Neural cell (in vitro differentiated cells): Measurements from ENCODE around the gene GPLD1. TPM values are rescaled to one million over a fixed set of nuclear protein-coding genes. Genes with fewer than 3 reads are reported as not detected.
"Not testable (repeated sequence)": the region's sequence is repeated elsewhere in the genome, so short reads cannot be mapped to it uniquely, and the experiment has no call there.

Source experiments
- H2AFZ ChIP-seq: fragments of 200-600, 300-800 bp; sonication (generic), shearing (Covaris generic); 2 replicates; pipeline ENCODE4 v1.6.0; 2014; ENCODE audit warnings: low read depth, mild to moderate bottlenecking, antibody characterized with exemption, low read length, moderate library complexity
- H3F3A ChIP-seq: fragments of 200-600 bp; shearing (Covaris generic); 2 replicates; pipeline ENCODE4 v1.6.1; 2016; ENCODE audit warnings: mild to moderate bottlenecking, moderate library complexity, mixed read lengths, antibody characterized with exemption, low read length; ENCODE audit not compliant: insufficient read depth, poor library complexity, severe bottlenecking
- H3K27ac ChIP-seq: fragments of 200-600, 300-800 bp; sonication (generic), shearing (Covaris generic); 2 replicates; pipeline ENCODE4 v1.5.1; 2014; ENCODE audit warnings: mild to moderate bottlenecking, low read length, moderate library complexity
- H3K27me3 ChIP-seq: fragments of 300-800, 200-600 bp; sonication (generic), shearing (Covaris generic); 2 replicates; pipeline ENCODE4 v1.6.0; 2014; ENCODE audit warnings: mild to moderate bottlenecking, low read depth, low read length, moderate library complexity; ENCODE audit not compliant: insufficient read depth
- H3K36me3 ChIP-seq: fragments of 300-800, 200-600 bp; sonication (generic), shearing (Covaris generic); 2 replicates; pipeline ENCODE4 v1.5.1; 2014; ENCODE audit warnings: mild to moderate bottlenecking, antibody characterized with exemption, low read length, moderate library complexity; ENCODE audit not compliant: insufficient read depth
- H3K4me2 ChIP-seq: fragments of 300-800, 200-600 bp; sonication (generic), shearing (Covaris generic); 2 replicates; pipeline ENCODE4 v1.6.0; 2014; ENCODE audit warnings: mild to moderate bottlenecking, low read length
- H3K4me3 ChIP-seq: fragments of 300-800, 200-600 bp; sonication (generic), shearing (Covaris generic); 2 replicates; pipeline ENCODE4 v1.5.1; 2014; ENCODE audit warnings: mild to moderate bottlenecking, low read length, moderate library complexity
- H3K79me2 ChIP-seq: fragments of 200-600 bp; shearing (Covaris generic); replicated peaks from 2 replicates; pipeline ENCODE4 v1.6.0; 2014; ENCODE audit warnings: mild to moderate bottlenecking, low read length, moderate library complexity; ENCODE audit not compliant: insufficient read depth
- H3K9ac ChIP-seq: fragments of 300-800, 200-600 bp; sonication (generic), shearing (Covaris generic); 2 replicates; pipeline ENCODE4 v1.6.1; 2016; ENCODE audit warnings: mild to moderate bottlenecking, low read length, mixed read lengths
- H3K9me2 ChIP-seq: fragments of 200-600 bp; shearing (Covaris generic); 2 replicates; pipeline ENCODE4 v1.6.1; 2016; ENCODE audit warnings: mild to moderate bottlenecking, low read length, mixed read lengths; ENCODE audit not compliant: insufficient read depth
- H3K9me3 ChIP-seq: fragments of 200-600, 300-800 bp; sonication (generic), shearing (Covaris generic); 2 replicates; pipeline ENCODE4 v1.6.1; 2016; ENCODE audit warnings: mild to moderate bottlenecking, mixed run types, low read length, moderate library complexity, mixed read lengths
- H4K20me1 ChIP-seq: fragments of 200-600 bp; shearing (Covaris generic); 2 replicates; pipeline ENCODE4 v1.6.1; 2016; ENCODE audit warnings: mild to moderate bottlenecking, mixed run types; ENCODE audit not compliant: insufficient read depth
- CTCF ChIP-seq: fragments of 450-650 bp; IDR thresholded peaks from 2 replicates; pipeline ENCODE4 v1.5.1; 2014; ENCODE audit warnings: antibody characterized with exemption, mild to moderate bottlenecking, moderate library complexity; ENCODE audit not compliant: poor library complexity, severe bottlenecking
- EP300 ChIP-seq: fragments of 450-650 bp; conservative IDR thresholded peaks from 2 replicates; pipeline ENCODE4 v1.6.1; 2014; ENCODE audit warnings: antibody characterized with exemption, mild to moderate bottlenecking, moderate library complexity; ENCODE audit not compliant: poor library complexity, severe bottlenecking
- EZH2 ChIP-seq: fragments of 200-600, 300-800 bp; shearing (Covaris generic), sonication (generic); IDR thresholded peaks from 2 replicates; pipeline ENCODE4 v1.6.1; 2014; ENCODE audit warnings: antibody characterized with exemption, low read length, borderline replicate concordance, mild to moderate bottlenecking; ENCODE audit not compliant: insufficient read depth, poor library complexity, severe bottlenecking
- MXI1 ChIP-seq: fragments of 450-650 bp; conservative IDR thresholded peaks from 2 replicates; pipeline ENCODE4 v1.6.1; 2014; ENCODE audit warnings: antibody characterized with exemption, mild to moderate bottlenecking; ENCODE audit not compliant: poor library complexity, severe bottlenecking
- POLR2AphosphoS5 ChIP-seq: IDR thresholded peaks from 2 replicates; pipeline ENCODE4 v1.6.1; 2012
- RAD21 ChIP-seq: fragments of 450-650 bp; conservative IDR thresholded peaks from 2 replicates; pipeline ENCODE4 v1.6.1; 2014; ENCODE audit warnings: antibody characterized with exemption, mild to moderate bottlenecking, moderate library complexity
- REST ChIP-seq: IDR thresholded peaks from 2 replicates; pipeline ENCODE4 v1.6.1; 2012; ENCODE audit warnings: borderline replicate concordance
- SMC3 ChIP-seq: fragments of 450-650 bp; conservative IDR thresholded peaks from 2 replicates; pipeline ENCODE4 v1.6.1; 2014; ENCODE audit warnings: antibody characterized with exemption, mild to moderate bottlenecking, moderate library complexity; ENCODE audit not compliant: poor library complexity
- TAF1 ChIP-seq: IDR thresholded peaks from 2 replicates; pipeline ENCODE4 v1.6.1; 2012; ENCODE audit warnings: low read depth
- polyA plus RNA-seq: library from polyadenylated mRNA; depleted of rRNA; stranded (reverse); fragments of >200 nt; gene quantifications from 2 replicates; pipeline ENCODE4 v1.2.3, GENCODE V29; 2014

The GPLD1 gene
- polyA plus RNA-seq, 1 donor from 2014 or later, result 11.0 TPM

- Histone ChIP-seq H3K9ac (no peak overlapping the region), H3F3A (no peaks in the 10 kb centered on the region), H3K4me2 (no peak overlapping the region), H3K9me2 (no peaks in the 10 kb centered on the region), H3K36me3 (no peaks in the 10 kb centered on the region), H2AFZ (no peak overlapping the region), H3K4me3 (no peak overlapping the region), H3K79me2 (no peaks in the 10 kb centered on the region), H3K9me3 (no peaks in the 10 kb centered on the region), H3K27me3 (no peaks in the 10 kb centered on the region), H4K20me1 (no peaks in the 10 kb centered on the region), H3K27ac (no peak overlapping the region)
- TF ChIP-seq TAF1, result no peak
- TF ChIP-seq CTCF, result no peak
- no peak for TF ChIP-seq EZH2
- TF ChIP-seq RAD21, result no peak
- no peak for TF ChIP-seq REST
- TF ChIP-seq POLR2AphosphoS5, result no peak
- TF ChIP-seq EP300, result no peak
- TF ChIP-seq SMC3, result no peak
- TF ChIP-seq MXI1, result no peak
Observed at GRCh38 chr6:24385536-24386269, 103.7 kb downstream of the GPLD1 start.

GRCh38 chr6:24384369-24385130, 104.8 kb downstream of the GPLD1 start:
- not testable (repeated sequence) for H3F3A ChIP-seq, H4K20me1 ChIP-seq

GRCh38 chr6:24382891-24383494, 106.4 kb downstream of the GPLD1 start:
- not testable (repeated sequence) for H3K36me3 ChIP-seq, H3K4me2 ChIP-seq, H3K4me3 ChIP-seq, H3K9ac ChIP-seq, H3F3A ChIP-seq, H2AFZ ChIP-seq, H4K20me1 ChIP-seq, H3K27ac ChIP-seq, H3K9me2 ChIP-seq, H3K79me2 ChIP-seq, H3K27me3 ChIP-seq, H3K9me3 ChIP-seq

More at GRCh38 chr6:24384369-24385130, 104.8 kb downstream of the GPLD1 start:
- H3K27me3 ChIP-seq, H3K4me3 ChIP-seq, H3K27ac ChIP-seq, H2AFZ ChIP-seq, H3K4me2 ChIP-seq, H3K9ac ChIP-seq, H3K79me2 ChIP-seq, H3K9me2 ChIP-seq, H3K36me3 ChIP-seq, H3K9me3 ChIP-seq: not testable (repeated sequence)
